ENCODE measurements around the gene NSRP1. TPM values are rescaled to one million over a fixed set of nuclear protein-coding genes. Genes with fewer than 3 reads are reported as not detected.

Gene NSRP1
- total and polyA plus RNA-seq, 11 donors: 10.6 to 36.6 (median 25.1) TPM

DNA sequence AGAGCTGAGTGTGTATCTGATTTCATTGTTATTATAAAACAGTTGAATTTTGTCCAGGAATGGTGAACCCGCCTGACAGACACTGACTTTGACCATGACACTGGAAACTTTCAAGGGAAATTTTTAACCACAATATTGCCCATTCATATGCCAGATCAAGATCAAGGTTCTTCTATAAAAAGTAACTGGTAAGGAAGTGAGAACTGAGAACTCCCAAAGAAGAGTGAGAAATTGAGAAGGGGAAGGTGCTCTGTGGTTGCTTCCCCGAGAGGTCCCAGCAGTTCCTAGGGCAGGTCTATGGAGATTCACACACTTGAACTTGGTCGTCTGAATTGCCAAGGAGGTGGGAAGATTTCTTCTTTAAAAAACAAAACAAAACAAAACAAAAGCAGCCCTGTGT is 91.6 kb downstream of the NSRP1 start:
- no peak overlapping the region for H3K4me3 ChIP-seq
- intact Hi-C loops (cut with DNase I): no loop called here
- DNase-seq (no peak), ATAC-seq (no peak)
- TF ChIP-seq POLR2A (IDR thresholded peaks at IDR 0.05): no peak
- TF ChIP-seq, protein P1, sequence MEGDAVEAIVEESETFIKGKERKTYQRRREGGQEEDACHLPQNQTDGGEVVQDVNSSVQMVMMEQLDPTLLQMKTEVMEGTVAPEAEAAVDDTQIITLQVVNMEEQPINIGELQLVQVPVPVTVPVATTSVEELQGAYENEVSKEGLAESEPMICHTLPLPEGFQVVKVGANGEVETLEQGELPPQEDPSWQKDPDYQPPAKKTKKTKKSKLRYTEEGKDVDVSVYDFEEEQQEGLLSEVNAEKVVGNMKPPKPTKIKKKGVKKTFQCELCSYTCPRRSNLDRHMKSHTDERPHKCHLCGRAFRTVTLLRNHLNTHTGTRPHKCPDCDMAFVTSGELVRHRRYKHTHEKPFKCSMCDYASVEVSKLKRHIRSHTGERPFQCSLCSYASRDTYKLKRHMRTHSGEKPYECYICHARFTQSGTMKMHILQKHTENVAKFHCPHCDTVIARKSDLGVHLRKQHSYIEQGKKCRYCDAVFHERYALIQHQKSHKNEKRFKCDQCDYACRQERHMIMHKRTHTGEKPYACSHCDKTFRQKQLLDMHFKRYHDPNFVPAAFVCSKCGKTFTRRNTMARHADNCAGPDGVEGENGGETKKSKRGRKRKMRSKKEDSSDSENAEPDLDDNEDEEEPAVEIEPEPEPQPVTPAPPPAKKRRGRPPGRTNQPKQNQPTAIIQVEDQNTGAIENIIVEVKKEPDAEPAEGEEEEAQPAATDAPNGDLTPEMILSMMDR (IDR thresholded peaks at IDR 0.05): no peak
- H3K4me1 ChIP-seq: no peaks in the 10 kb centered on the region
- no peaks in the 10 kb centered on the region for H3K36me3 ChIP-seq
- H3K27me3 ChIP-seq: peaks cover 0 to 6% (median 0%) of the 10 kb centered on the region in 9 donors
- no peaks in the 10 kb centered on the region for H3K9me3 ChIP-seq
- 73 to 78% (median 77%) methylated on average over 3 of the region's 3 CpGs for WGBS, 4 donors
- H3K27ac ChIP-seq: no peak overlapping the region

DNA sequence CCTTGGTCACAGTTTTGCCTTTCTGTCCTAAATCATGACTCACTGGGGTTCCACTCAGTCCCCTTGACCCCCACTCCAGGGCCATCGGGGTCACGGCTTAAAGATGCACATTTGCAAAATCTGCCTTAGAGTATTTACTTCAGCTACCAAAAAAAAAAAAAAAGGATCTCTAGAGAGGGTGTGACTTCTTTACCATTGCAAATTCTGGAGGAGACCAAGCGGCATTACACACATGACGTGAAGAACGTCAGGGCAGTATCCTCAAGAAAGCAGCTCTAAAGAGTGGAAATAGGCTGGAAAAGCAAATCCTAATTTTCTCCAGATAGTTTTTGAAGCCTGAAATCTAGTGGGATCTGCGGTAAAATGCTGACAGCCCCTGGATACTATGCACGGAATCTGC is 93.3 kb downstream of the NSRP1 start:
- DNase-seq (no peak), ATAC-seq (no peak)
- Histone ChIP-seq H3K4me3 (no peak overlapping the region), H3K9me3 (no peaks in the 10 kb centered on the region), H3K36me3 (no peaks in the 10 kb centered on the region), H3K4me1 (no peaks in the 10 kb centered on the region), H3K27ac (no peak overlapping the region), H3K27me3 (peaks cover 0 to 6% (median 0%) of the 10 kb centered on the region in 9 donors)
- intact Hi-C loops (cut with DNase I): no loop called here
- TF ChIP-seq, protein P1 (IDR thresholded peaks at IDR 0.05): no peak
- no peak for TF ChIP-seq POLR2A (IDR thresholded peaks at IDR 0.05)
- WGBS, 4 donors: 91 to 97% (median 93%) methylated on average over 7 of the region's 7 CpGs

DNA sequence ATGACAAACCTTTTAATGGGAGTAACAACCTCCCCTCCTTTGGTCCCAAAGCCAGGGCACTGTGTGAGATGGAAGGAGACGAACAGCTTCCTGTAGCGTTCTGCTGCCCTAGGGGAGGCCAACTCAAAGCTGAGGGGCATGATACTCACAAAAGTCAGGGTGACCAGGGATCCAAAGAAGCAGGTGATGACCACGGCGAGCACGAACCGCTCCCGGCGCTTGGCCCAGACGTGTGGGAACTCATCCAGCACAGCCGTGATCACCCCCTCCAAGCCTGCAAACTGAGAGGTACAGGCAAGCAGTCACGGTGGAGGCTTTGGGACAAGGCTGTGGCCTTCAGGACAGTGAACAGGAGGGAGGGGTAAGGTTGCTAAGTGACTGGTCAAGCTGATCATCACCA is 93.8 kb downstream of the NSRP1 start:
- Histone ChIP-seq H3K36me3 (no peaks in the 10 kb centered on the region), H3K4me3 (no peak overlapping the region), H3K27me3 (peaks cover 0 to 6% (median 0%) of the 10 kb centered on the region in 9 donors), H3K4me1 (no peaks in the 10 kb centered on the region), H3K27ac (no peak overlapping the region), H3K9me3 (no peaks in the 10 kb centered on the region)
- 90 to 97% (median 92%) methylated on average over 4 to 11 of the region's 11 CpGs for WGBS, 4 donors
- ATAC-seq: no peak
- intact Hi-C loops (cut with DNase I): no loop called here
- no peak for TF ChIP-seq POLR2A (IDR thresholded peaks at IDR 0.05)
- TF ChIP-seq, protein P1 (IDR thresholded peaks at IDR 0.05): no peak
- DNase-seq: no peak

DNA sequence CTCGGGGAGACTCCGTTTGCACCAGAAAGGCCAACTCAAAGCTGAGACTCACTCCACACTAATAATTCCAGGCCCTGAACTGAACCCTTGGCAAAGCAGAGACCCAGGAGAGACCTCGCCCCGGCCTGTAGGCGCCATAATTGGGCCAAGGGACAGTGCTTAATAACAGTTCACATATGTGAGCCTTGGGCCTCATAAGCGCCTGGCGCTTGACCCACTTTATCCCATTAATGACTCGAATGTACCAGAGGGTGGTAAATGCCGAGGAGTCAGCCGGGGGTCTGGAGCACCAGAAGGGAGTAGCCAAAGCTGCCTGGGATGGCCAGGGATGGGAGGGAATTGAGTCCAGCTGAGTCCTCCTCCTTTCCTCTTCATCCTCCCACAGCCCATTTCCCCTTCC is 94.3 kb downstream of the NSRP1 start:
- no peak overlapping the region for H3K27ac ChIP-seq
- no peaks in the 10 kb centered on the region for H3K4me1 ChIP-seq
- TF ChIP-seq, protein P1 (IDR thresholded peaks at IDR 0.05): no peak
- TF ChIP-seq POLR2A (IDR thresholded peaks at IDR 0.05): no peak
- DNase-seq (no peak), ATAC-seq (no peak)
- peaks cover 0 to 6% (median 0%) of the 10 kb centered on the region in 9 donors for H3K27me3 ChIP-seq
- no peaks in the 10 kb centered on the region for H3K36me3 ChIP-seq
- no peaks in the 10 kb centered on the region for H3K9me3 ChIP-seq
- H3K4me3 ChIP-seq: no peak overlapping the region
- WGBS, 4 donors: 86 to 94% (median 88%) methylated on average over 10 of the region's 10 CpGs
- intact Hi-C loops (cut with DNase I): no loop called here
